ENCODE results near the gene OBSCN. TPM values are rescaled to one million over a fixed set of nuclear protein-coding genes. Genes with fewer than 3 reads are reported as not detected.

OBSCN gene
- total RNA-seq, 1 donor from 2014 or later: 16.9 TPM

DNA sequence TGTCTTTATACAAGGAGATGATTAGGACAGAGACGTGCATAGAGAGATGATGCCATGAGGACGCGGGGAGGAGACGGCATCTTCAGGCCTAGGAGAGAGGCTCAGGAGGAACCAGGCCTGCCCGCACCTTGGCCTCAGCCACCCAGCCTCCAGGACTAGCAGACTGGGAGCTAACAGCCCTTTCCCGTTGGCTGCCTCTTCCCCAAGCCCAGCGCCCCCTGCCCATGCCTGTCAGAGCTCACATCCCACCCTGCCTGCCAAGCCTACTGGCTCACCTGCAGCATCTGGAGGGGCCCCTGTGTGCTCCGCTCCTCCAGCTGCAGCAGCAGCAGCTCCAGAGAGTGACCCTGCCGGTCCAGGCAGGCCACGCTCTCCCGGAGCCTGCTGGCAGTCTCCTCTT is 202.8 kb downstream of the OBSCN start:
- Mint-ChIP-seq H3K36me3 (ENCODE audit: low read depth, unreplicated experiment) (peaks cover 4% of the 10 kb centered on the region), H3K27ac (ENCODE audit: unreplicated experiment) (no peak overlapping the region), H3K27me3 (ENCODE audit: unreplicated experiment) (peaks cover 13% of the 10 kb centered on the region), H3K4me3 (ENCODE audit: unreplicated experiment) (no peak overlapping the region), H3K9me3 (ENCODE audit: unreplicated experiment) (no peaks in the 10 kb centered on the region), H3K4me1 (ENCODE audit: unreplicated experiment) (peaks cover 7% of the 10 kb centered on the region)
- TF ChIP-seq, protein P1, sequence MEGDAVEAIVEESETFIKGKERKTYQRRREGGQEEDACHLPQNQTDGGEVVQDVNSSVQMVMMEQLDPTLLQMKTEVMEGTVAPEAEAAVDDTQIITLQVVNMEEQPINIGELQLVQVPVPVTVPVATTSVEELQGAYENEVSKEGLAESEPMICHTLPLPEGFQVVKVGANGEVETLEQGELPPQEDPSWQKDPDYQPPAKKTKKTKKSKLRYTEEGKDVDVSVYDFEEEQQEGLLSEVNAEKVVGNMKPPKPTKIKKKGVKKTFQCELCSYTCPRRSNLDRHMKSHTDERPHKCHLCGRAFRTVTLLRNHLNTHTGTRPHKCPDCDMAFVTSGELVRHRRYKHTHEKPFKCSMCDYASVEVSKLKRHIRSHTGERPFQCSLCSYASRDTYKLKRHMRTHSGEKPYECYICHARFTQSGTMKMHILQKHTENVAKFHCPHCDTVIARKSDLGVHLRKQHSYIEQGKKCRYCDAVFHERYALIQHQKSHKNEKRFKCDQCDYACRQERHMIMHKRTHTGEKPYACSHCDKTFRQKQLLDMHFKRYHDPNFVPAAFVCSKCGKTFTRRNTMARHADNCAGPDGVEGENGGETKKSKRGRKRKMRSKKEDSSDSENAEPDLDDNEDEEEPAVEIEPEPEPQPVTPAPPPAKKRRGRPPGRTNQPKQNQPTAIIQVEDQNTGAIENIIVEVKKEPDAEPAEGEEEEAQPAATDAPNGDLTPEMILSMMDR (IDR thresholded peaks at IDR 0.05; ENCODE audit: unreplicated experiment): no peak
- no peak for DNase-seq (ENCODE audit: low spot score)

GRCh38 chr1:228411121-228411520 is 203.3 kb downstream of the OBSCN start:
- H3K27ac Mint-ChIP-seq (ENCODE audit: unreplicated experiment): no peak overlapping the region
- H3K4me1 Mint-ChIP-seq (ENCODE audit: unreplicated experiment): peaks cover 8% of the 10 kb centered on the region
- no peak for DNase-seq (ENCODE audit: low spot score)
- TF ChIP-seq, protein P1 (IDR thresholded peaks at IDR 0.05; ENCODE audit: unreplicated experiment): no peak
- H3K27me3 Mint-ChIP-seq (ENCODE audit: unreplicated experiment): peaks cover 14% of the 10 kb centered on the region
- peaks cover 5% of the 10 kb centered on the region for H3K36me3 Mint-ChIP-seq (ENCODE audit: low read depth, unreplicated experiment)
- no peaks in the 10 kb centered on the region for H3K9me3 Mint-ChIP-seq (ENCODE audit: unreplicated experiment)
- H3K4me3 Mint-ChIP-seq (ENCODE audit: unreplicated experiment): no peak overlapping the region

- no peak for DNase-seq (ENCODE audit: low spot score)
- Mint-ChIP-seq H3K36me3 (ENCODE audit: low read depth, unreplicated experiment) (peaks cover 5% of the 10 kb centered on the region), H3K4me1 (ENCODE audit: unreplicated experiment) (peaks cover 8% of the 10 kb centered on the region), H3K27me3 (ENCODE audit: unreplicated experiment) (peaks cover 14% of the 10 kb centered on the region), H3K9me3 (ENCODE audit: unreplicated experiment) (no peaks in the 10 kb centered on the region), H3K27ac (ENCODE audit: unreplicated experiment) (no peak overlapping the region), H3K4me3 (ENCODE audit: unreplicated experiment) (no peak overlapping the region)
- TF ChIP-seq, protein P1 (IDR thresholded peaks at IDR 0.05; ENCODE audit: unreplicated experiment): no peak
These were observed 203.9 kb downstream of the OBSCN start for GRCh38 chr1:228411548-228412430.

GRCh38 chr1:228413241-228414010 is 205.6 kb downstream of the OBSCN start:
- no peak for DNase-seq (ENCODE audit: low spot score)
- Mint-ChIP-seq H3K4me1 (ENCODE audit: unreplicated experiment) (peaks cover 8% of the 10 kb centered on the region), H3K27ac (ENCODE audit: unreplicated experiment) (no peak overlapping the region), H3K9me3 (ENCODE audit: unreplicated experiment) (no peaks in the 10 kb centered on the region), H3K27me3 (ENCODE audit: unreplicated experiment) (peaks cover 14% of the 10 kb centered on the region), H3K4me3 (ENCODE audit: unreplicated experiment) (no peak overlapping the region), H3K36me3 (ENCODE audit: low read depth, unreplicated experiment) (peaks cover 5% of the 10 kb centered on the region)
- TF ChIP-seq, protein P1 (IDR thresholded peaks at IDR 0.05; ENCODE audit: unreplicated experiment): no peak
